ENCODE data around the gene TMEM44.

Gene TMEM44

DNA sequence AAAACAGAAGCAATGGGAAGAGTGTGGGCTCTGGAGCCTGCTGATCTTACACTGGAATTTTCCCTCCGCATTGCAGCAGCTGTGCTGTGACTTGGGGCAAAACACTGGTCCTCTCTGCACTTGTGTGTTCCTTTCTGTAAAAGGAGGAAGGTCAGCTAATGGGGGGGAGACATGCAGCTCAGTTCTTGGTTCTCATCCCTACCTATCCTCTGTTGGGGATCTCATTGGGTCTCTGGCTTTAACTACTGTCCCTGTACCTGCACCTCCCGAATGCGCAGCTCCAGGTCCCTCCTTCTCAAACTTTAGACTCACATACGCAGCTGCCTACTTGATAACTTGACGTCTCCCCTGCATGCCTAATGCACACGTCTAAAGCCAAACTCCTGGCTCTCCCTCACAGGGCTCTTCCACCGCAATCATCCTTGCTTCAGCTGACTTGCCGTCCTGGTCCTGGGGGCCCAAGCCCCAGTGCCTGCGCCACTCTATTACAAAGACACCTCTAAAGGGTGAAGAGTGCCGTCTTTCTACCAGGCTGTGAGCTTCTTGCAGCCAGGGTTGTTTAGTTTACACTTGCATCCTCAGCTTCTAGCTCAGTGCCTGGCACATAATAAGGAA, 5.9 kb upstream of the TMEM44 start:
- no peak for TF ChIP-seq CTCF (IDR thresholded peaks at IDR 0.05; ENCODE audit: unreplicated experiment in 3 of 3)
- Mint-ChIP-seq H3K4me3 (no peak overlapping the region), H3K27me3 (ENCODE audit: low read depth) (no peaks in the 10 kb centered on the region), H3K36me3 (ENCODE audit: low read depth) (peaks cover 36% of the 10 kb centered on the region), H3K4me1 (no peaks in the 10 kb centered on the region), H3K9me3 (no peaks in the 10 kb centered on the region), H3K27ac (no peak overlapping the region)

- peaks cover 23% of the 10 kb centered on the region for H3K36me3 Mint-ChIP-seq (ENCODE audit: low read depth)
Observed at GRCh38 chr3:194637541-194638400, 4.6 kb upstream of the TMEM44 start.

DNA sequence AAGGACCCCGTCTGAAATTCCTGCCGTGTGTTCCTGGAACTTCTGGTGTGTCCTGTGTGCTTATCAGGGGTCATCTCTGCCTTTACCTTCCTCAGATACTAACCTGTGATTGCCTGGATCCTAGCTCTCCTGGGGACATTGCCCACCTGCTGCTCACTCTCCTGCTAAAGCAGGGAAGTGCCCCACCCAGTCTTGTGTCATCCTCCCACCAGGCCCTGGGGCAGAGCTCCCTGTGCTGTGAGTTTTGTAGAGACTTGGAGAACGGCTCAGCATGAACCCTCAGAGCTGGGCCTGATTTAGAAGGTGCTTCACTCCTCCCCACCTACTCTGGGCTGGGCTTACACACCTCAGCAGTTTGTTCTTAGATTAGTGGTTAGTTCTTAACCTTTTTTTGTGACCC, 3.8 kb upstream of the TMEM44 start:
- Mint-ChIP-seq H3K36me3 (ENCODE audit: low read depth) (peaks cover 20% of the 10 kb centered on the region), H3K4me3 (peak overlapping the region; percentile 15 to 46 (median 32)), H3K9me3 (no peaks in the 10 kb centered on the region), H3K4me1 (no peaks in the 10 kb centered on the region), H3K27ac (no peak overlapping the region), H3K27me3 (ENCODE audit: low read depth) (no peaks in the 10 kb centered on the region)
- TF ChIP-seq CTCF (IDR thresholded peaks at IDR 0.05; ENCODE audit: unreplicated experiment in 3 of 3), result no peak

More at GRCh38 chr3:194637541-194638400, 4.6 kb upstream of the TMEM44 start:
- Mint-ChIP-seq H3K4me1 (no peaks in the 10 kb centered on the region), H3K27me3 (ENCODE audit: low read depth) (no peaks in the 10 kb centered on the region), H3K27ac (no peak overlapping the region), H3K9me3 (no peaks in the 10 kb centered on the region), H3K4me3 (peak overlapping the region in 2 of 3 experiments; percentile 32 to 46)
- TF ChIP-seq CTCF (IDR thresholded peaks at IDR 0.05; ENCODE audit: unreplicated experiment in 3 of 3), result no peak

- peaks cover 28% of the 10 kb centered on the region for H3K36me3 Mint-ChIP-seq (ENCODE audit: low read depth)
- no peaks in the 10 kb centered on the region for H3K27me3 Mint-ChIP-seq (ENCODE audit: low read depth)
- H3K4me1 Mint-ChIP-seq, result no peaks in the 10 kb centered on the region
- peak overlapping the region; percentile 89 to 92 (median 91) for H3K4me3 Mint-ChIP-seq
- H3K27ac Mint-ChIP-seq, result peak overlapping the region; percentile 60 to 85 (median 63)
- TF ChIP-seq CTCF (IDR thresholded peaks at IDR 0.05; ENCODE audit: unreplicated experiment in 3 of 3), result no peak
- H3K9me3 Mint-ChIP-seq, result peaks cover 13% of the 10 kb centered on the region
Observed at GRCh38 chr3:194632809-194633348, 340 bp downstream of the TMEM44 start.

DNA sequence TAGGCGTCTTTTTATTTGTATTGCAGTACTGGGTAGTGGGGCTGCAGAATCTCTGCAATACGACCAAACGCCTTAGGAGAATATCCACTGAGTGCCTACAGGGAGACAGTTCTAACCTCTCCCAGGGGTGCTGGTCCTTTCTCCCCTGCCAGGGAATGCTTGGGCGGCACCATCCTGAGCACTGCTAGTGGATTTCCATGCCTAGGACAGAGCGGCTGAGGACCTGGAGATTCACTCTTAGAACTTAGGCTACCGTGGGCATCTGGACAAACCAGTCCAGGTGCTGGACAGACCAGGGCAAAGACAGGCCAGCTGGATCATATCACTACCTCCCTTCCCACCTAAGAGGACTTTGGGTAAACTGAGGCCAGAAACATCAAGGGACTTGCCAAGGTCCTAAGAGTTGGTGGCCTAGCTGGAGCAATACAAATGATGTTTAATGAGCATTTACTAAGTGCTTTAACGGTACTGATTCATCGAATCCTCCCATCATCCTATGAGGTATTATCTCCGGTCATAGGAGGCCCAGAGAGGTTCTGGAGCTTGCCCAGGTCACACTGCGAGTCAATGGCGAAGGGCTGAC, 902 bp downstream of the TMEM44 start:
- Mint-ChIP-seq H3K9me3 (peaks cover 14% of the 10 kb centered on the region), H3K27ac (peak overlapping the region; percentile 60 to 85 (median 63)), H3K27me3 (ENCODE audit: low read depth) (no peaks in the 10 kb centered on the region), H3K36me3 (ENCODE audit: low read depth) (peaks cover 32% of the 10 kb centered on the region), H3K4me1 (no peaks in the 10 kb centered on the region), H3K4me3 (peak overlapping the region; percentile 89 to 92 (median 91))
- TF ChIP-seq CTCF (IDR thresholded peaks at IDR 0.05; ENCODE audit: unreplicated experiment in 3 of 3), result no peak
